ENCODE measurements around the gene KRTAP9-6. TPM values are rescaled to one million over a fixed set of nuclear protein-coding genes. Genes with fewer than 3 reads are reported as not detected.

Gene KRTAP9-6
- total RNA-seq, 1 experiment from 2014 or later: not detected

Other genes starting within 250 kb of the KRTAP9-6 start
- gene KRTAP1-5, start 238.2 kb upstream of the KRTAP9-6 start, total RNA-seq (2014; rRNA removed): 2.8 and 6.0 TPM in 2 replicates
- not detected in 2 replicates for gene KRTAP1-4, start 235.2 kb upstream of the KRTAP9-6 start, total RNA-seq (2014; rRNA removed)
- not detected in 2 replicates for gene KRTAP1-3, start 230.5 kb upstream of the KRTAP9-6 start, total RNA-seq (2014; rRNA removed)
- gene KRTAP1-1, start 223.9 kb upstream of the KRTAP9-6 start, total RNA-seq (2014; rRNA removed): not detected in 2 replicates
- gene KRTAP2-1, start 218.1 kb upstream of the KRTAP9-6 start, total RNA-seq (2014; rRNA removed): not detected in 2 replicates
- not detected in 2 replicates for gene KRTAP2-2, start 210.1 kb upstream of the KRTAP9-6 start, total RNA-seq (2014; rRNA removed)
- gene KRTAP2-3, start 205.3 kb upstream of the KRTAP9-6 start, total RNA-seq (2014; rRNA removed): 0.80 and 3.4 TPM in 2 replicates
- not detected in 2 replicates for gene KRTAP2-4, start 199.5 kb upstream of the KRTAP9-6 start, total RNA-seq (2014; rRNA removed)
- not detected in 2 replicates for gene KRTAP4-7, start 181.2 kb upstream of the KRTAP9-6 start, total RNA-seq (2014; rRNA removed)
- not detected in 2 replicates for gene KRTAP4-8, start 167.2 kb upstream of the KRTAP9-6 start, total RNA-seq (2014; rRNA removed)
- gene KRTAP4-16, start 163.2 kb upstream of the KRTAP9-6 start, total RNA-seq (2014; rRNA removed): not detected in 2 replicates
- gene KRTAP4-9, start 160.0 kb upstream of the KRTAP9-6 start, total RNA-seq (2014; rRNA removed): not detected in 2 replicates
- not detected in 2 replicates for gene KRTAP4-11, start 147.0 kb upstream of the KRTAP9-6 start, total RNA-seq (2014; rRNA removed)
- not detected in 2 replicates for gene KRTAP4-12, start 141.2 kb upstream of the KRTAP9-6 start, total RNA-seq (2014; rRNA removed)
- gene KRTAP4-6, start 124.8 kb upstream of the KRTAP9-6 start, total RNA-seq (2014; rRNA removed): not detected in 2 replicates
- not detected in 2 replicates for gene KRTAP4-5, start 115.6 kb upstream of the KRTAP9-6 start, total RNA-seq (2014; rRNA removed)
- not detected in 2 replicates for gene KRTAP4-4, start 104.6 kb upstream of the KRTAP9-6 start, total RNA-seq (2014; rRNA removed)
- gene KRTAP4-3, start 97.2 kb upstream of the KRTAP9-6 start, total RNA-seq (2014; rRNA removed): not detected in 2 replicates
- not detected in 2 replicates for gene KRTAP4-2, start 87.2 kb upstream of the KRTAP9-6 start, total RNA-seq (2014; rRNA removed)
- gene KRTAP4-1, start 80.5 kb upstream of the KRTAP9-6 start, total RNA-seq (2014; rRNA removed): not detected in 2 replicates
- gene KRTAP9-1, start 75.5 kb upstream of the KRTAP9-6 start, total RNA-seq (2014; rRNA removed): not detected in 2 replicates
- not detected in 2 replicates for gene KRTAP9-2, start 38.7 kb upstream of the KRTAP9-6 start, total RNA-seq (2014; rRNA removed)
- gene KRTAP9-3, start 32.9 kb upstream of the KRTAP9-6 start, total RNA-seq (2014; rRNA removed): not detected in 2 replicates
- not detected in 2 replicates for gene KRTAP9-8, start 27.4 kb upstream of the KRTAP9-6 start, total RNA-seq (2014; rRNA removed)
- not detected in 2 replicates for gene KRTAP9-4, start 15.7 kb upstream of the KRTAP9-6 start, total RNA-seq (2014; rRNA removed)
- gene KRTAP9-9, start 10.0 kb upstream of the KRTAP9-6 start, total RNA-seq (2014; rRNA removed): not detected in 2 replicates
- gene KRTAP9-7, start 10.3 kb downstream of the KRTAP9-6 start, total RNA-seq (2014; rRNA removed): not detected in 2 replicates
- gene KRTAP29-1, start 37.5 kb downstream of the KRTAP9-6 start, total RNA-seq (2014; rRNA removed): not detected in 2 replicates
- not detected in 2 replicates for gene KRTAP16-1, start 43.9 kb downstream of the KRTAP9-6 start, total RNA-seq (2014; rRNA removed)
- gene KRTAP17-1, start 50.3 kb downstream of the KRTAP9-6 start, total RNA-seq (2014; rRNA removed): not detected in 2 replicates
- gene KRT33A, start 85.5 kb downstream of the KRTAP9-6 start, total RNA-seq (2014; rRNA removed): not detected in 2 replicates
- not detected in 2 replicates for gene KRT33B, start 104.4 kb downstream of the KRTAP9-6 start, total RNA-seq (2014; rRNA removed)
- 0.29 and 1.0 TPM in 2 replicates for gene KRT34, start 116.9 kb downstream of the KRTAP9-6 start, total RNA-seq (2014; rRNA removed)
- gene KRT31, start 132.2 kb downstream of the KRTAP9-6 start, total RNA-seq (2014; rRNA removed): not detected in 2 replicates
- not detected in 2 replicates for gene KRT37, start 159.2 kb downstream of the KRTAP9-6 start, total RNA-seq (2014; rRNA removed)
- not detected in 2 replicates for gene KRT38, start 175.6 kb downstream of the KRTAP9-6 start, total RNA-seq (2014; rRNA removed)
- not detected in 2 replicates for gene KRT32, start 202.0 kb downstream of the KRTAP9-6 start, total RNA-seq (2014; rRNA removed)
- not detected in 2 replicates for gene KRT35, start 215.8 kb downstream of the KRTAP9-6 start, total RNA-seq (2014; rRNA removed)
- not detected in 2 replicates for gene KRT36, start 224.5 kb downstream of the KRTAP9-6 start, total RNA-seq (2014; rRNA removed)
- not detected in 2 replicates for gene KRT13, start 240.2 kb downstream of the KRTAP9-6 start, total RNA-seq (2014; rRNA removed)